HEK293 (cell line): Measurements from ENCODE around the gene TFR2.

Experiments
- ZNF548 ChIP-seq: fragments of 450-650 bp; formaldehyde crosslinking; IDR thresholded peaks from 2 replicates; pipeline ENCODE4 v1.5.1; 2016; ENCODE audit warnings: missing biosample characterization, missing genetic modification characterization
- TF ChIP-seq, protein P1 (sequence below): fragments of 450-650 bp; formaldehyde crosslinking; IDR thresholded peaks from 2 replicates; pipeline ENCODE4 v1.5.1; 2016; ENCODE audit warnings: missing biosample characterization, missing genetic modification characterization
- TF ChIP-seq, protein P2 (sequence below): fragments of 450-650 bp; formaldehyde crosslinking; IDR thresholded peaks from 2 replicates; pipeline ENCODE4 v1.5.1; 2016; ENCODE audit warnings: missing biosample characterization, missing genetic modification characterization

DNA sequence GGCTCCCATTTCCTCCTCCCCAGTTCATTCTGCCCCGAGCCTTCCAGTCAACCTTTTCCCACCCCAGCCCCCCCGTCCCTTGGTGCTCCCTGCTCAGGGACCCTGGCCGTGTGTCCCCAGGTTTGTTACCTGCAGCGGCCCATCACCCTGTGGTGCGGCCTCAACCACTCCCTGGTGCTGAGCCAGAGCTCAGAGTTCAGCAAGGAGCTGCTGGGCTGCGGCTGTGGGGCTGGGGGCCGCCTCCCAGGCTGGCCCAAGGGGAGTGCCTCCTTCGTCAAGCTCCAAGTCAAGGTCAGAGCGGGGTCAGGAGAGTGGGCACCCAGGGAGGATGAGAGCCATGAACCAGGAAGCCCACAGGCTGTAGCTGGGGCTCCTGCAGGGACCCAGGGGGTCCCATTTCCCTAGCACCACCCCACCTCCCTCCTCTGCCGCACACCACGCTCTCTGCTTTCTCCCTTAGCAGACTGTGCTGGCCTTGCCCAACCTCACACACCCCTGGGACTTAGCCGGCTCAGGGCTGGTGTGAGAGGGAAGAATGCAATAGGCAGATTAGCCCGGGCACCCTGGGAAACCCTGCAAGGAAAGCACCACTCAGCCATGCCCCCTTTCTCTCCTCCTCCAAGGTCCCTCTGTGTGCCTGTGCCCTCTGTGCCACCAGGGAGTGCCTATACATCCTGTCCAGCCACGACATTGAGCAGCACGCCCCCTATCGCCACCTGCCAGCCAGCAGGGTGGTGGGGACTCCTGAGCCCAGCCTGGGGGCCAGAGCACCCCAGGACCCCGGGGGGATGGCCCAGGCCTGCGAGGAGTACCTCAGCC is 41.2 kb downstream of the TFR2 start:
- TF ChIP-seq, protein P1, sequence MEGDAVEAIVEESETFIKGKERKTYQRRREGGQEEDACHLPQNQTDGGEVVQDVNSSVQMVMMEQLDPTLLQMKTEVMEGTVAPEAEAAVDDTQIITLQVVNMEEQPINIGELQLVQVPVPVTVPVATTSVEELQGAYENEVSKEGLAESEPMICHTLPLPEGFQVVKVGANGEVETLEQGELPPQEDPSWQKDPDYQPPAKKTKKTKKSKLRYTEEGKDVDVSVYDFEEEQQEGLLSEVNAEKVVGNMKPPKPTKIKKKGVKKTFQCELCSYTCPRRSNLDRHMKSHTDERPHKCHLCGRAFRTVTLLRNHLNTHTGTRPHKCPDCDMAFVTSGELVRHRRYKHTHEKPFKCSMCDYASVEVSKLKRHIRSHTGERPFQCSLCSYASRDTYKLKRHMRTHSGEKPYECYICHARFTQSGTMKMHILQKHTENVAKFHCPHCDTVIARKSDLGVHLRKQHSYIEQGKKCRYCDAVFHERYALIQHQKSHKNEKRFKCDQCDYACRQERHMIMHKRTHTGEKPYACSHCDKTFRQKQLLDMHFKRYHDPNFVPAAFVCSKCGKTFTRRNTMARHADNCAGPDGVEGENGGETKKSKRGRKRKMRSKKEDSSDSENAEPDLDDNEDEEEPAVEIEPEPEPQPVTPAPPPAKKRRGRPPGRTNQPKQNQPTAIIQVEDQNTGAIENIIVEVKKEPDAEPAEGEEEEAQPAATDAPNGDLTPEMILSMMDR (tag by site-specific recombination) = no peak
- no peak for TF ChIP-seq ZNF548
- TF ChIP-seq, protein P2, sequence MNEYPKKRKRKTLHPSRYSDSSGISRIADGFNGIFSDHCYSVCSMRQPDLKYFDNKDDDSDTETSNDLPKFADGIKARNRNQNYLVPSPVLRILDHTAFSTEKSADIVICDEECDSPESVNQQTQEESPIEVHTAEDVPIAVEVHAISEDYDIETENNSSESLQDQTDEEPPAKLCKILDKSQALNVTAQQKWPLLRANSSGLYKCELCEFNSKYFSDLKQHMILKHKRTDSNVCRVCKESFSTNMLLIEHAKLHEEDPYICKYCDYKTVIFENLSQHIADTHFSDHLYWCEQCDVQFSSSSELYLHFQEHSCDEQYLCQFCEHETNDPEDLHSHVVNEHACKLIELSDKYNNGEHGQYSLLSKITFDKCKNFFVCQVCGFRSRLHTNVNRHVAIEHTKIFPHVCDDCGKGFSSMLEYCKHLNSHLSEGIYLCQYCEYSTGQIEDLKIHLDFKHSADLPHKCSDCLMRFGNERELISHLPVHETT = no peak
